ENCODE results near the gene ASB13. TPM values are rescaled to one million over a fixed set of nuclear protein-coding genes. Genes with fewer than 3 reads are reported as not detected.

ASB13 gene
- total RNA-seq, 1 experiment from 2014 or later, result 13.8 TPM

DNA sequence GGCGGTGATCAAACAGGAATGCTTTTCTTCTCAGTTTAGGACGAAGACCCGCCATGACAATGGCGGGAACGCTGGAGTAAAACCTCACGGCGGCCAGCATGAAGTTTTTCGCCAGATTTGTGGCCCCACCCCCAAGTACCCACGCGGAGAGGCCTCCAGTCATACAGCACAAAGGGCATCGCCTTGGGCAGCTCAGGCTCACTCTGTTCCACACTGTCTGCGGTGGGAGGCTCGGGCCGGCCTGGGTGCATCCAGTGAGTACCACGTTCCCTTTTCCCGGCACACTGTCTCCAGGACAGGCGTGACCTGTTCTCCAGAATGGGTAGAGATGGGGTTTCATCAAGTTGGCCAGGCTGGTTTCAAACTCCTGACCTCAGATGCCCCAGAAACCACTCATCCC is 27.3 kb downstream of the ASB13 start:
- H3K27ac Mint-ChIP-seq, result no peak overlapping the region

More for the DNA sequence above, 27.3 kb downstream of the ASB13 start:
- Histone ChIP-seq H4K91ac (ENCODE audit: insufficient read length, low read depth, low read length) (no peak overlapping the region), H3K9me3 (ENCODE audit: control insufficient read depth, low read depth, low read length) (no peaks in the 10 kb centered on the region), H2AK5ac (ENCODE audit: insufficient read length, low read length) (no peak overlapping the region), H3K56ac (ENCODE audit: insufficient read length, low read depth, low read length) (no peak overlapping the region), H4K8ac (replicated peaks; ENCODE audit: insufficient read length, low read depth, low read length) (no peak overlapping the region), H2BK15ac (ENCODE audit: low read depth, low read length) (no peak overlapping the region), H2BK20ac (ENCODE audit: low read depth, low read length, poor library complexity, severe bottlenecking) (no peak overlapping the region), H3K9ac (ENCODE audit: extremely low read depth, insufficient read length, low read length) (no peak overlapping the region), H4K5ac (ENCODE audit: insufficient read length, low read depth, low read length) (no peak overlapping the region), H3K27ac (ENCODE audit: insufficient read length, low read depth, low read length) (no peak overlapping the region), H3K14ac (ENCODE audit: insufficient read depth, low read length) (no peak overlapping the region), H3T11ph (ENCODE audit: low read length) (no peak overlapping the region), H3K4me2 (ENCODE audit: insufficient read depth, insufficient read length, low read length) (no peak overlapping the region), H3K23ac (ENCODE audit: insufficient read length, low read depth, low read length) (no peak overlapping the region), H3K4me1 (ENCODE audit: insufficient read depth, low read length) (no peaks in the 10 kb centered on the region), H3K18ac (ENCODE audit: insufficient read length, low read depth, low read length) (no peak overlapping the region), H2BK12ac (ENCODE audit: insufficient read length, low read depth, low read length) (no peak overlapping the region), H4K20me1 (ENCODE audit: control insufficient read depth, insufficient read depth, insufficient read length) (no peaks in the 10 kb centered on the region), H3K4ac (ENCODE audit: low read depth, low read length) (no peak overlapping the region), H3K79me2 (ENCODE audit: insufficient read depth, low read length) (no peaks in the 10 kb centered on the region), H2BK120ac (ENCODE audit: low read depth, low read length, poor library complexity, severe bottlenecking) (no peak overlapping the region), H2AFZ (ENCODE audit: low read length) (no peak overlapping the region), H3K23me2 (ENCODE audit: insufficient read length, low read depth, low read length, poor library complexity, severe bottlenecking) (no peaks in the 10 kb centered on the region), H3K79me1 (ENCODE audit: insufficient read depth, low read depth, low read length, poor library complexity, severe bottlenecking) (no peaks in the 10 kb centered on the region), H3K27me3 (ENCODE audit: insufficient read depth, low read length) (no peaks in the 10 kb centered on the region), H2BK5ac (ENCODE audit: insufficient read length, low read length) (no peak overlapping the region)
- WGBS (ENCODE audit: extremely low coverage, insufficient read length, low lambda C conversion rate), result no CpG with 5 or more reads among the region's 17 CpGs
- Mint-ChIP-seq H3K9me3 (no peaks in the 10 kb centered on the region), H3K4me3 (no peak overlapping the region), H3K36me3 (ENCODE audit: insufficient read depth in 1 of 3, low read depth in 3 of 3) (peaks cover 19 to 48% (median 40%) of the 10 kb centered on the region in 3 experiments; a peak in 6 of 7 replicates), H3K27me3 (ENCODE audit: low read depth) (no peaks in the 10 kb centered on the region), H3K4me1 (no peaks in the 10 kb centered on the region)
- no peak for DNase-seq
- TF ChIP-seq, protein P1, sequence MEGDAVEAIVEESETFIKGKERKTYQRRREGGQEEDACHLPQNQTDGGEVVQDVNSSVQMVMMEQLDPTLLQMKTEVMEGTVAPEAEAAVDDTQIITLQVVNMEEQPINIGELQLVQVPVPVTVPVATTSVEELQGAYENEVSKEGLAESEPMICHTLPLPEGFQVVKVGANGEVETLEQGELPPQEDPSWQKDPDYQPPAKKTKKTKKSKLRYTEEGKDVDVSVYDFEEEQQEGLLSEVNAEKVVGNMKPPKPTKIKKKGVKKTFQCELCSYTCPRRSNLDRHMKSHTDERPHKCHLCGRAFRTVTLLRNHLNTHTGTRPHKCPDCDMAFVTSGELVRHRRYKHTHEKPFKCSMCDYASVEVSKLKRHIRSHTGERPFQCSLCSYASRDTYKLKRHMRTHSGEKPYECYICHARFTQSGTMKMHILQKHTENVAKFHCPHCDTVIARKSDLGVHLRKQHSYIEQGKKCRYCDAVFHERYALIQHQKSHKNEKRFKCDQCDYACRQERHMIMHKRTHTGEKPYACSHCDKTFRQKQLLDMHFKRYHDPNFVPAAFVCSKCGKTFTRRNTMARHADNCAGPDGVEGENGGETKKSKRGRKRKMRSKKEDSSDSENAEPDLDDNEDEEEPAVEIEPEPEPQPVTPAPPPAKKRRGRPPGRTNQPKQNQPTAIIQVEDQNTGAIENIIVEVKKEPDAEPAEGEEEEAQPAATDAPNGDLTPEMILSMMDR (conservative IDR thresholded peaks at IDR 0.05), result no peak
